ENCODE results near the gene NARS2. TPM values are rescaled to one million over a fixed set of nuclear protein-coding genes. Genes with fewer than 3 reads are reported as not detected.
"Not testable (repeated sequence)": the region's sequence is repeated elsewhere in the genome, so short reads cannot be mapped to it uniquely, and the experiment has no call there.

NARS2 gene
- total RNA-seq, 2 donors from 2014 or later: 10.1 to 24.7 TPM

- Histone ChIP-seq H3K9me3 (no peaks in the 10 kb centered on the region), H3K27ac (no peak overlapping the region), H3K4me1 (no peaks in the 10 kb centered on the region), H3K36me3 (replicated peaks in 1 of 2; ENCODE audit: insufficient read depth in 1 of 2, low read depth in 2 of 2) (no peaks in the 10 kb centered on the region), H3K27me3 (no peaks in the 10 kb centered on the region), H3K4me3 (no peak overlapping the region)
- intact Hi-C loops (cut with DNase I): no loop called here
- 90 to 94% methylated on average over 2 of the region's 2 CpGs for WGBS, 2 donors
- no peak for ATAC-seq
- no peak for DNase-seq
- TF ChIP-seq POLR2A (IDR thresholded peaks at IDR 0.05) (no peak), CTCF (IDR thresholded peaks at IDR 0.05) (no peak)
These were observed 107.3 kb downstream of the NARS2 start for GRCh38 chr11:78467370-78467769.

GRCh38 chr11:78465169-78465942, 109.3 kb downstream of the NARS2 start:
- 88 to 96% methylated on average over 10 to 17 of the region's 19 CpGs for WGBS, 2 donors
- H3K36me3 ChIP-seq (replicated peaks in 1 of 2; ENCODE audit: insufficient read depth in 1 of 2, low read depth in 2 of 2): no peaks in the 10 kb centered on the region
- no peak for ATAC-seq
- no peak for DNase-seq
- H3K4me3 ChIP-seq: no peak overlapping the region
- intact Hi-C loops (cut with DNase I): no loop called here
- TF ChIP-seq CTCF (IDR thresholded peaks at IDR 0.05) (no peak), POLR2A (IDR thresholded peaks at IDR 0.05) (no peak)
- H3K4me1 ChIP-seq: no peaks in the 10 kb centered on the region
- no peaks in the 10 kb centered on the region for H3K27me3 ChIP-seq
- no peak overlapping the region for H3K27ac ChIP-seq
- no peaks in the 10 kb centered on the region for H3K9me3 ChIP-seq

GRCh38 chr11:78464787-78465168, 109.9 kb downstream of the NARS2 start:
- H3K4me3 ChIP-seq; DNase-seq; H3K36me3 ChIP-seq (replicated peaks in 1 of 2; ENCODE audit: insufficient read depth in 1 of 2, low read depth in 2 of 2); H3K4me1 ChIP-seq; ATAC-seq; intact Hi-C loops (cut with DNase I); H3K27me3 ChIP-seq; H3K27ac ChIP-seq; H3K9me3 ChIP-seq: not testable (repeated sequence)
- 33 to 82% methylated on average over 2 to 13 of the region's 14 CpGs for WGBS, 2 donors

GRCh38 chr11:78460471-78460870, 114.2 kb downstream of the NARS2 start:
- WGBS, 2 donors: 84 to 97% methylated on average over 1 of the region's 1 CpG
- Histone ChIP-seq H3K4me1 (no peaks in the 10 kb centered on the region), H3K36me3 (replicated peaks in 1 of 2; ENCODE audit: insufficient read depth in 1 of 2, low read depth in 2 of 2) (no peaks in the 10 kb centered on the region), H3K27ac (no peak overlapping the region), H3K4me3 (no peak overlapping the region), H3K27me3 (no peaks in the 10 kb centered on the region), H3K9me3 (no peaks in the 10 kb centered on the region)
- ATAC-seq (no peak), DNase-seq (no peak)
- no peak for TF ChIP-seq CTCF (IDR thresholded peaks at IDR 0.05)
- TF ChIP-seq POLR2A (IDR thresholded peaks at IDR 0.05): no peak
- intact Hi-C loops (cut with DNase I): no loop called here

- ATAC-seq (no peak), DNase-seq (no peak)
- H3K9me3 ChIP-seq: no peaks in the 10 kb centered on the region
- H3K27me3 ChIP-seq: no peaks in the 10 kb centered on the region
- no peak overlapping the region for H3K27ac ChIP-seq
- intact Hi-C loops (cut with DNase I): no loop called here
- TF ChIP-seq POLR2A (IDR thresholded peaks at IDR 0.05) (no peak), CTCF (IDR thresholded peaks at IDR 0.05) (no peak)
- no peaks in the 10 kb centered on the region for H3K36me3 ChIP-seq (replicated peaks in 1 of 2; ENCODE audit: insufficient read depth in 1 of 2, low read depth in 2 of 2)
- no peaks in the 10 kb centered on the region for H3K4me1 ChIP-seq
- no peak overlapping the region for H3K4me3 ChIP-seq
- WGBS, 2 donors: 92 to 96% methylated on average over 4 of the region's 4 CpGs
These were observed 114.9 kb downstream of the NARS2 start for GRCh38 chr11:78459738-78460137.
